ENCODE measurements around the gene VMP1.

Gene VMP1

GRCh38 chr17:59707149-59707970 lies at the start of gene VMP1, which contains the start of gene PTRH2:
TSS of gene VMP1 (plus strand) at chr17:59707654. CDS start at chr17:59731447, 23,793 bp downstream.
TSS of gene PTRH2 (minus strand) at chr17:59707430. CDS start at chr17:59697978, 9,452 bp downstream.
- DNase-seq = peak; percentile 93

DNA sequence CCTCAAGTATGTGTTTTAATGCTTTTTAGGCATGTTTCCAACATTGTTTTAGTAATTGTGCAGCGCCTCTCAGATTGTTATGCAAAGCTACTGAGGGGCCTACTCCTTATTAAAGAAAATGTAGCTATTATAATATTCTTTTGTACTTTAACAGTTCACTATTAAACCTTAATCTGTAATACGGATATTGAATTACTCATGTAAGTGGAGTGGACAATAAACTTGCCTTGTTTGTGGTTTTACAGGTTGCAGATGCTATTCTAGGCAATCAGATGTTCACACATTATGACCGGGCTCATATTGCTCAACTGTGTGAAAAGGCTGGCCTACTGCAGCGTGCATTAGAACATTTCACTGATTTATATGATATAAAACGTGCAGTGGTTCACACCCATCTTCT lies 41.2 kb upstream of the VMP1 start:
- no peak for DNase-seq

GRCh38 chr17:59668816-59669215 lies 38.6 kb upstream of the VMP1 start:
- DNase-seq = no peak

GRCh38 chr17:59669411-59669810 lies 38.0 kb upstream of the VMP1 start:
- no peak for DNase-seq

GRCh38 chr17:59669944-59670343 lies 37.5 kb upstream of the VMP1 start:
- DNase-seq = no peak

DNA sequence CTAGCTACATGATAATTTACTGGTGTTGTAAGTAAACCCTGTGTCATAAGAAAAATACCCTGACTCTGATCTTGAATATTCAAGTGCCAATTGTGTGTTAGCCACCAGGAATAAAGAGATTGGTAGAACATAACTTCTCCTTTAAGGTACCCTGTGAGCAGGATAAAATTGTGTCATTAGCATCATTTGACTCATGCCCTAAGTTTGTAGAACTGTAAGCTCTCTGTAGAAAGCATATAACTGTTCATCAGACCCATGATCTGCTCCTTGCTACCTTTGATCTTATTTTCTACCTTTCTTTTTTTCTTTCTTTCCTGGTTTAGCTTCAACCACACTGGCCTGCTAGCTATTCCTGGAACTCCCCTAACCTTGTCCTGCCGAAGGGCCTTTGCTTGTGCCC lies 36.1 kb upstream of the VMP1 start:
- DNase-seq = no peak

DNA sequence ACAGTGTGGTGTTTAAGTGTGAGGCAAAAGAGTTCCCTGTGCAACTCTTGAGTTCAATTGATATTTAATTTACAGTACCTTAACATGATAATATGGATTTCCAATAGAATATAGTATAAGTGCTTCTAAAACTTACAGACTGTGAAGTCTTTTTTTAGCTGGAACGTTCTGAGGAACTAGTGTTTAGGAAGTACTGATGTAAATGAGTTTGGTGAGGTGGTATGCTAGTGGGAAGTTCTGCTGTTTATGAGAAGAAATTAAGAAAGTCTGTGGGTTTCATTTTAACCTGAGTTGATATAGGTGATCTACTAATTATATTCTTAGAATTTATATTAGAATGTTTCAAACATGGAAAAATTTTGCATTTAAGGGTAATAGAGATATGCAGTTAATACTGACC lies 32.2 kb upstream of the VMP1 start:
- DNase-seq = no peak

DNA sequence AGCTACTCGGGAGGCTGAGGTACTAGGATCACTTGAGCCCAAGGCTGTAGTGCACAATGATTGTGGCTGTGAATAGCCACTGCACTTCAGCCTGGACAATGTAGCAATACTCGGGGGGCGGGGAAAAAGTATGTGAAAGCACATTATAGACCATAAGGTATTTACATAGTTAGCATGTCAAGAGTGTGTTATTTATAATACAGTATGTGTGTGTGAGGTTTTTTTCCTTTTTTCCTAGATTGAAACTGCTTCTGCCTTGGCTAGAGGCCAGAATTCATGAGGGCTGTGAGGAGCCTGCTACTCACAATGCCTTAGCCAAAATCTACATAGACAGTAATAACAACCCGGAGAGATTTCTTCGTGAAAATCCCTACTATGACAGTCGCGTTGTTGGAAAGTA lies 30.7 kb upstream of the VMP1 start:
- no peak for DNase-seq

DNA sequence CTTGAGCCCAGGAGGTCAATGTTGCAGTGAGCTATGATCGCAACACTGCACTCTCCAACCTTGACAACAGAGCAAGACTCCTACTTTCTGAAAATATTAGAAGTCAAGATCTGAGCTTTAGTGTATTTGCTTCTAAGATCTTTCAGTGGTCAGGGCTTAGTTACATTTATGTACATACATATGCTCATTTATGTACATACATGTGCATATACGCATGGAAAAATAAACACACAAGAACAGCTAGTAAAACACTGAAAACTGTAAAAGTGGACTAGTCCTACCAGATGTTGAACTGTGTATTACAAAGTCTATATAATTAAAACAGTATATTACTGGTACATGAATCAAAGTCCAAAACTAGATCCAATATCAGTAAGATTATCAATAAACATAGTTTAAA lies 28.5 kb upstream of the VMP1 start:
- no peak for DNase-seq

- no peak for DNase-seq
Observed at GRCh38 chr17:59680314-59680713, 27.1 kb upstream of the VMP1 start.

- DNase-seq = no peak
Observed at GRCh38 chr17:59683283-59683682, 24.2 kb upstream of the VMP1 start.

DNA sequence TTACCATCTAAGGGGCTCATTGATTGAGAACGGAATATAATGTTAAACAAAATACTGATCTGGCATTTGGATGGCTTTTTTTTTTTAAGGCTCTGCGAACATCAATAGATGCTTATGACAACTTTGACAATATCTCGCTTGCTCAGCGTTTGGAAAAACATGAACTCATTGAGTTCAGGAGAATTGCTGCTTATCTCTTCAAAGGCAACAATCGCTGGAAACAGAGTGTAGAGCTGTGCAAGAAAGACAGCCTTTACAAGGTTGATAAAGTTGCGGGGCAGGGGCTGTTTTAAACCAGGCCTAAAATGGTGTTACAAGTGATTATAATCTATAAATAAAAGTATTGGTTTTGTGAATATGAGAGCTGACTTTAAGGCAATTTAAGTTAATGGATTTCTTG lies 22.5 kb upstream of the VMP1 start:
- DNase-seq = no peak

DNA sequence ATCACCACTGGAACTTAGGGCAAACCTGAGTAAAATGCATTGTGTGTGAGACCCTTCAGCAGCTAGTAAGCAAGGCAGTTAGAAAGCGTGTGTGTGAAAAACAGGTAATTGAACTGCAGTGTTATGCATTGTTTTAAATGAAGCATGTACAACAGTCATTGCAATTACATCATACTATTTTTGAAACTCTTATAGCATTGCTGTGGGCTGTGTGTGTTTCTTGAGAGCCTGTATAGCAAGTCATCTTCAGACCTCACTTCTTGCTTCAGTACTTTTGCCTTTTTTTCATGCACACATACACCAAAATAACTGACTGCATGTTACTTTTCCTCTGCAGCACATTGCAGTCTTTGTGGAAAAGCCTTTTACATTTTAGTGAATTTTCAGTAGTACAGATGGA lies 19.4 kb upstream of the VMP1 start:
- no peak for DNase-seq

DNA sequence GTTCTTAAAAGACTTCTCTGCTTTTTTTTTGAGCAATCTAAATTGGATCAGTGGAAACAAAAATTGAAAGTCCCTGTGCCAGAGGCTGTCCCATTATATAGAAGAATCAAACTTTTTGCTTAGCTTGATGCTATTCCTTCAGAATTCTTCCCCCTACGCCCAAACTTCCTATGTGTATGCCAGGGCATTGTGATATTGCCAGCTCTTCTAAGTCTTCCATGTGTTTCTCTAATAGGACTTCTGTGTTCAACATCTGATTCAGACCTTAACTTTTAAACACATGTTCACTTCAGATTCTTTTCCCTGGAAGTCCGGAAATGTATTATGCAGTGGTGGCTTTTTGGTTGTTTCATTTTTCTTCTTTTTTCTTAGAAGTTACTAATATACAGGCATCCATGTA lies 19.0 kb upstream of the VMP1 start:
- no peak for DNase-seq

- DNase-seq = no peak
Observed at GRCh38 chr17:59693582-59693981, 13.9 kb upstream of the VMP1 start.

DNA sequence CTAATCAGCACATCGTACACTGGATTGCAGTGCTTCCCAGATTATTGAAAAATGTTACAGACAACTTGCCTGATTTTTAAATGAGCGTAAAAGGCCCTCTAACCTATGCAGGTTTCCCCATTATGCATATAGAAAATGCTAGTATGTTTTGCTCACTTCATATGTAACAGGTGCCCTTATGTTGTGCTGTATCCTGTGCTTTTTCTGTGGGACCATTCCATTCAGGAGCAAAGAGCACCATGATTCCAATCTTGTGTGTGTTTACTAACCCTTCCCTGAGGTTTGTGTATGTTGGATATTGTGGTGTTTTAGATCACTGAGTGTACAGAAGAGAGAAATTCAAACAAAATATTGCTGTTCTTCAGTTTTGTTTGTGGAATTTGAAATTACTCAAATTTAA lies 13.1 kb upstream of the VMP1 start:
- DNase-seq = no peak

DNA sequence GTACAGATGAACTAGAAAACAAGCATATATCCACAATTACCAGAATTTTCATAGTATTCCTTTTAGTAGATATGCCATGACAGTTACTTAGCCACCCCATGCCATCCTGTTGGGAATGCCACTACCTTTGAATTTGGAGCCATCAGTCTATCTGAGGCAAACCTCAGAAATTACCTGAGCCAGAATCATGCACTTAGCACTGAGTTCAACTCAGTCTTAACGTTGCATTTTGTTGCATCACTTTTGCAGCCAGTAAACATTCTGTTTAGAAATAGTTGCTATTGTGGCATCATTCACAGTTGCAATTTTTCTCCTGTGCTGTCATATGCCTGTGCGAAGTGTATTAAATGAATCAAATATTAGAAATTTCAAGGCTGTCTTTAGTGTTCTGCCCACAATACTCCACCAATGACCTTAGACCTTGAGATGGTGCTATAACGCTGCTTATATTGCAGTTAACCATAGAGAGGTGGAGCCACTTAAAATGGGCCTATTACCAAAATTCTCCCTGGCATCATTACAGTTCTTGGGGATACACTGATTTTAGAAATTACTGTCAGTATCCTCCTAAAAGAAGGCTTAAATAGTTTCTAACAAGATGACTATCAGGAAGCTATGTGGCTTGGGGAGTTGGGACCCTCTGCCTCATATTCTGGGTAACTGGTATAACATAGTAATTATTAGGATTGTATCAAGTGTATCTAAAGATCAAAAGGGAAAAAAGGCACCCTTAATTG lies 11.3 kb upstream of the VMP1 start:
- DNase-seq = no peak

GRCh38 chr17:59696682-59697277 lies 10.7 kb upstream of the VMP1 start:
- no peak for DNase-seq

- no peak for DNase-seq
Observed at GRCh38 chr17:59698143-59698542, 9.3 kb upstream of the VMP1 start.

- no peak for DNase-seq
Observed at GRCh38 chr17:59699218-59699617, 8.2 kb upstream of the VMP1 start.

GRCh38 chr17:59699786-59700185 lies 7.7 kb upstream of the VMP1 start:
- no peak for DNase-seq

DNA sequence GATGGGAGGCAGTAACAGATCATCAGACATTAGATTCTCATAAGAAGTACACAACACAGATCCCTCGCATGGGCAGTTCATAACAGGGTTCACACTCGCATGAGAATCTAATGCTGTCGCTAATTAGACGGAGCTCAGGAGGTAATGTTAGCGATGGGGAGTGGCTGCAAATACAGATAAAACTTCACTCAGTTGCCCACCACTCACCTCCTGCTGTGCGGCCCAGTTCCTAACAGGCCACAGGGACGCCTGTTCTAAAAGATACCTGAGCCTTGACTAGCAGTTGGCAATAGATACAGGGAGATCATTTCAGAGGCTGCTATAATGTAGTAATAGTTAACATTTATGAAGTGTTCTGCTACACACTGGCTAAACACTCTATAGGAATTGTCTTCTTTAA lies 5.2 kb upstream of the VMP1 start:
- no peak for DNase-seq

GRCh38 chr17:59707971-59708430 lies 547 bp downstream of the VMP1 start:
- DNase-seq = no peak

- DNase-seq = no peak
Observed at GRCh38 chr17:59711936-59712335, 4.5 kb downstream of the VMP1 start.

Data from stimulated activated CD4-positive, alpha-beta T cell treated with anti-CD3 and anti-CD28 coated beads, Interleukin-2, amount 100 ng/mL, for 24 hours (primary cell).